GM13977 (cell line): ENCODE measurements around the gene SNX20.

Source experiments
- DNase-seq: peaks from one replicate; pipeline ENCODE4 v3.0.0; 2012; ENCODE audit warnings: low spot score
- CTCF ChIP-seq: IDR thresholded peaks from 2 replicates; pipeline ENCODE4 v1.5.1; 2012; ENCODE audit warnings: mild to moderate bottlenecking, control low read depth; ENCODE audit not compliant: insufficient read depth; ENCODE audit errors: extremely low read depth, missing control alignments
- in situ Hi-C: fragments of 300-500 bp; cut with MboI; formaldehyde crosslinking; loops from one replicate; pipeline ENCODE4 v1.12.0; 2022; ENCODE audit warnings: low sequenced_read_pairs, low pct_unique_long_range_greater_than_20kb, mixed read lengths, inconsistent platforms; ENCODE audit not compliant: unreplicated experiment

SNX20 gene

DNA sequence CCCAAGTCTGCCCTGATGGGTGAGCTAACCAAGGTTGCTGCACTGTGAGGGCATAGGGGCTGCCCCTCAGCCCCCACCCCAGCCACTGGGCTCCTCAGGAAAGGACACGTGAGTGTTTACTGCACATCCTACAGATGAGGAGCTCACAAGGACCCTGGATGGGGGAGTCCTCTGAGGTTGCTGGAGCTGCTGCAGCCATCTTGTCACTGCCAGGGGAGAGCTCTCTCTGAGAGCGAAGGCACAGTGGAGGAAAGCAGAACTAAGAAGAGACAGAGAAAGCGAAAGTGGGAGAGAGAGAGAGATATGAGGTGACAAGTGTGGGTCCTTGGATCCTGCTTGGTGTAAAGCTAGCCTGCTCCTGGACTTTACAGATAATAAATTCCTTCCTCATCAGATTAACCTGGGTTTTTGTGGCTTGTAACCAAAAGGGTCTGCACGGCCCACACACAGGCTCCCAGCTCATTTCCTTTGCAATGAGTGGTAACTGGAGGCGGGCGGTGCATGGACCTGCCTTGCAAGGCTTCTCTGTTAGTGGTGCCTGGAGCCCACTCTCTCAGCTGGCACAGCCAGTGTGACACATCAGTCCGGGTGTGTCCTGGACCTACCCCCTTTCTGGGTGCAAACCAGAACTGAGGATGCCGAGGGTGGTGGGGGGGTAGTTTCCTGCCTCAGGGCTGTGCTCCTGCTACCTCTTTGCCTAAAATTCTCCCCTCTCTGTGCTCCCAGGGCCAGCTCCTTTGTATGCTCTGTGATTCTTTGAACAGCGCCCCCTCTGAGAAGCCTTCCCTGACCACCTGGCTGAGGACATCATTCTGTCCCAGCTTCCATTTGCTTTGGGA lies 14.2 kb downstream of the SNX20 start:
- in situ Hi-C loops, result loop anchor here (10.0 kb wide), 1 partner anchor 302 kb away; the partner anchor contains the start of gene BRD7
- peak; percentile 73 for DNase-seq
- TF ChIP-seq CTCF, result no peak

- peak; percentile 74 for DNase-seq
- peak; percentile 78 for TF ChIP-seq CTCF
- in situ Hi-C loops, result loop anchor here (10.0 kb wide), 1 partner anchor 301 kb away; the partner anchor contains the start of gene BRD7
Measured at GRCh38 chr16:50665128-50665878, 15.8 kb downstream of the SNX20 start.

DNA sequence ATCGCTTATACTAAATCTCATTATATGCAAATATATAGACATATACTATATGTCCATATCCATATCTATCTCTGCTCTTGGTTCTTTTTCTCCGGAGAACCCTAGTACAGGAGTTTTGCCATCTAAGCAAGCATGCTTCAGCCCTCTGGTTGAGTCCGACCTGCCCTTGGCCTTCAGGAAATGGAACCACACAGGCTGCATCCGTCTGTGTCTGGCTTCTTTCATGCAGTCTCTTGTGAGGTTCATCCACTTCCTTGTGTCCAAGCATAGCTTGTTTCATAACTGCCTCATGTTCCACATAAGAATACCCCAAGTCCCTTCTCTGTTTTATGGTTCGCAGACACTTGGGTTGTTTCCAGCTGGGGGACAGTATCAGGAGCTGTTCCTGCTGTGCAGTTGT lies 16.8 kb downstream of the SNX20 start:
- TF ChIP-seq CTCF, result no peak
- in situ Hi-C loops, result loop anchor here (10.0 kb wide), 1 partner anchor 299 kb away; the partner anchor contains the start of gene BRD7
- DNase-seq, result no peak

DNA sequence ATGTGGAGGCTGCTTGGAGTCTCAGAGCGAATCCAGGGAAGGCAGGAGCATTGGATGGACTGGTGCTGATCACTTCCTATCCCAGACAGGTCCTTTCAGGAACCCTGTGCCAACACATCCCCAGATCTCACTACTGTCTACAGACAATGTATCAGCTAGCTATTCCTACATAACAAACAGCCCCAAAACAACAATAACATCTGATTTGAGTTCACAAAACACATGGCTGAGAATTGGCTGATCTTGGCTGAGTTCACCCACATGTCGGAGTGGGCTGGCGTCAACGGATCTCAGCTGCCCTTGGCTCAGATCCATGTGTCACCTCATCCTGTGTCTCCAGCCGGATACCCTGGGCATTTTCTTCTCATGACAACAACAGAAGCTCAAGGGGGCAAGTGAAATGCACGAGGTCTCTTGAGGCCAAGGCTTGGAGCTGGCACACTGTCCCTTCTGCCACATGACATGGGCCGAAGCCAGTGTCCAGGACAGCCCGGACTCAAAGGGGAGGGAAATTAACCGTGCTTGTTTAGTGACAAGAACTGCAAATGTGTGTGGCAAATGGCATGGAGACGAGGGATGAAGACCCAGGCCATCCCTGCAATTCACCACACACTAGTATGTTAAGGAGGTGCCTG lies 18.7 kb downstream of the SNX20 start:
- in situ Hi-C loops, result loop anchor here (10.0 kb wide), 1 partner anchor 298 kb away; the partner anchor contains the start of gene BRD7
- DNase-seq, result no peak
- no peak for TF ChIP-seq CTCF

DNA sequence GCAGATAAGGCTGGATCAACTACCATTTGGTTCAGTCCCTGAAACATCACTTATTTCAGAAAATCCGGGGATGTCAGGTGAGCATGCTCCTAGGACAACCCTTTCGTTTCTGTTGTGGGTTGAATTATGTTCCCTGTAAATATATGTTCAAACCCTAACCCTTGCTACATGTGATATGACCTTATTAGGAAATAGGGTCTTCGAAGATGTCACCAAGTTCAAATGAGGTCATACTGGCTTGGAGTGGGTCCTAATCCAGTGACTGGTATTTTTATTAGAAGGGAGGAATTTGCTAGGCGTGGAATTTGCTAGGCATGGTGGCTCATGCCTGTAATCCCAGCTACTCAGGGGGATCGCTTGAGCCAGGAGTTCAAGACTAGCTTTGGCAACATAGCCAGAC lies 21.3 kb downstream of the SNX20 start:
- no peak for DNase-seq
- TF ChIP-seq CTCF, result no peak
- in situ Hi-C loops, result loop anchor here (10.0 kb wide), 1 partner anchor 295 kb away; the partner anchor contains the start of gene BRD7

DNA sequence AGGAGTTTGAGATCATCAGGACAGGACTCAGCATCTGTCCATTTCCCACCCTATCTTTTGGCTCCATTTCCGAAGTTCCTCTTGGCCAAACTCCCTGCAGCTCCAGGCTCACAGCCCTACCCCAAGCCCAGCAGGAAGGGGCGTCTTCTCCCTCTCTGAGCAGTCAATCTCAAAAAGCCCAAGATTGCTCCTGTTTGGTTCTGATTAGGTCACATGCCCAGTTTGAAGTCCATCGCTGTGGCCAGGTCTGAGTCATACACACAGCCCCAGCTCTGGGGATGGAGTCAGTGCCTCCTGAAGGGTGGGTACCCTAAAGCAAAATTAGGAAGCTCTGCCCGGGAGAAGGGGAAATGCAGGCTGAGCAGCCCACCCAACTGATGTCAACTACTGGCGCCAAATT lies 23.9 kb downstream of the SNX20 start:
- in situ Hi-C loops, result no loop called here
- no peak for TF ChIP-seq CTCF

More for the DNA sequence above, 23.9 kb downstream of the SNX20 start:
- no peak for DNase-seq
